Activated T-helper 1 cell treated with anti-CD3 and anti-CD28 coated beads, Interleukin-12 subunit alpha, Interleukin-12 subunit beta, Interleukin-2, Interleukin-4 antibody, amounts not matched to agents 30 ng/mL and 10 ng/mL and 1 ng/mL, durations not matched to agents 14 hours and 24 hours and 36 hours (primary cell): Measurements from ENCODE around the gene CACNA2D1. TPM values are rescaled to one million over a fixed set of nuclear protein-coding genes. Genes with fewer than 3 reads are reported as not detected.
"Not testable (repeated sequence)": the region's sequence is repeated elsewhere in the genome, so short reads cannot be mapped to it uniquely, and the experiment has no call there.

Source experiments
- DNase-seq: peaks from one replicate; pipeline ENCODE4 v3.0.0; 2021; ENCODE audit warnings: low spot score
- H3K27ac Mint-ChIP-seq: one replicate; pipeline ENCODE4 v1.8.0; 2021; ENCODE audit warnings: mild to moderate bottlenecking, mixed read lengths
- H3K27me3 Mint-ChIP-seq: one replicate; pipeline ENCODE4 v1.8.0; 2022; ENCODE audit warnings: mild to moderate bottlenecking, moderate library complexity, mixed read lengths; ENCODE audit not compliant: insufficient read depth
- H3K36me3 Mint-ChIP-seq: one replicate; pipeline ENCODE4 v1.8.0; 2021; ENCODE audit warnings: low read depth, mixed read lengths
- H3K4me1 Mint-ChIP-seq: one replicate; pipeline ENCODE4 v1.8.0; 2021; ENCODE audit warnings: low read depth, mixed read lengths
- H3K4me3 Mint-ChIP-seq: one replicate; pipeline ENCODE4 v1.8.0; 2021; ENCODE audit warnings: mild to moderate bottlenecking, moderate library complexity, mixed read lengths
- H3K9me3 Mint-ChIP-seq: one replicate; pipeline ENCODE4 v1.8.0; 2021; ENCODE audit warnings: mixed read lengths
- intact Hi-C: fragments of 100-400 bp; cut with micrococcal nuclease; formaldehyde crosslinking; loops from one replicate; pipeline ENCODE4 v1.15.1; 2024
- total RNA-seq: library from RNA; stranded (reverse); gene quantifications from 2 replicates; pipeline ENCODE4 v1.2.3, GENCODE V29; 2022

The CACNA2D1 gene
- total RNA-seq, 1 donor from 2014 or later = not detected

GRCh38 chr7:82445271-82445670, 1.7 kb upstream of the CACNA2D1 start:
- H3K9me3 Mint-ChIP-seq = no peaks in the 10 kb centered on the region
- H3K36me3 Mint-ChIP-seq = no peaks in the 10 kb centered on the region
- H3K4me1 Mint-ChIP-seq = no peaks in the 10 kb centered on the region
- intact Hi-C loops = no loop called here
- H3K27me3 Mint-ChIP-seq = peaks cover 36% of the 10 kb centered on the region
- H3K27ac Mint-ChIP-seq = no peak overlapping the region
- DNase-seq = no peak
- H3K4me3 Mint-ChIP-seq = no peak overlapping the region

DNA sequence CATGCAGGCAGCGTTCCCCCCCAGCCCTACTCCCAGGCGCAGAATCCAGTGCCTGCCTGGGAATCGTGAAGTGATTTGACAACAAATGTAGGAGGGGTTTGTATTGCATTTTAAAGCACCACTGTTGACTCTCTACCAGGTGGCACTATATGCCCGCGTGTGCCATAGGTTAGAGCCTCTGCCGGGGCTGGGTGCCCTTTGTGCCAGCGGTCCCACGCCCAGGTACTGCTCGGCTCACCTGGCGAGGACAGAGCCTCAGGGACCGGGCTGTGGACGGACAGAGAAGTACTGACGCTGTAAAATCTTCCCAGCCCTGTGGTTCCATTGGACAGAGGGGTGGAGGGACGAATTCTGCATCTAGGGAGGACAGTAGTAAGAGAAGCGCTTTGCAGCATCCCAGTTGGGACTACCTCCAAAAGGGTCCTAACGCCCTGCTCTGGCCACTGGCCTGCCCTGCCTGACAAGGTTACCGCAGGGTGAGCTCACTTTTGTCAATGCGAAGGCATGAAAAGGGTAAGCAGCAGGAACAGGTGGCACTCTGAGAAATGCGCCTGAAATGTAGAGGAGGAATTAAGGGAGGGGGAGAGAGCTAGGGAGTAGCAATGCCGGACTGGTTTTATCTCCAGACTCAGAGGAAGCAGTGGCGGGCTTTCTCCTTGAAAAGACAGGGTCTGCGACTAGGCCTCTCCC, 788 bp upstream of the CACNA2D1 start:
- peaks cover 36% of the 10 kb centered on the region for H3K27me3 Mint-ChIP-seq
- H3K36me3 Mint-ChIP-seq = no peaks in the 10 kb centered on the region
- peak overlapping the region; percentile 22 for H3K4me3 Mint-ChIP-seq
- H3K4me1 Mint-ChIP-seq = no peaks in the 10 kb centered on the region
- intact Hi-C loops = no loop called here
- no peaks in the 10 kb centered on the region for H3K9me3 Mint-ChIP-seq
- no peak overlapping the region for H3K27ac Mint-ChIP-seq
- no peak for DNase-seq

DNA sequence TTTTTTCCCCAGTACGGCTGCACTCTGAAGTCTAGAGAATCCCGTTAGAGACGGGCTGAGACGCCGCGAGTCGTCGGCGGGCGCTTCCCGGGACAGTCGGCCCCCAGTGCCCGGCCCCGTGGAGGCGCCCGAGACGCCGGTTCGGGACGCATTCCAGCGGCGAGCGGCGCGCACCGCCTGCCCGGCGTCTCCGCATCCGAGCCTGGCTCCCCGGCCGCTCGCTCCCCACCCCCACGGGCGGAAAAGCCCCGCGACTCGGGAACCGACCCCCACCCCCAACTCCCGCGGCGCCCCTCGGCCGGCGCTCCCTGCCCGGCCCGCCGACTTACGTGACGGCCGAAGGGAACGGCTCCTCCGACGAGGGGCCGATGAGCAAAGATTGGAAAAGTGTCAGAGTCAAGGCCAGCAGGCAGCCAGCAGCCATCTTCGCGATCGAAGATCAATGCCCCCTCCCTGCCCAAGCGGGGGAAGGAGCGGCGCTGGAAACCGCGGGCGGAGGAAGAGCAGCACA, 486 bp downstream of the CACNA2D1 start:
- Mint-ChIP-seq H3K9me3 (no peaks in the 10 kb centered on the region), H3K36me3 (no peaks in the 10 kb centered on the region), H3K4me3 (no peak overlapping the region), H3K27ac (no peak overlapping the region), H3K4me1 (no peaks in the 10 kb centered on the region), H3K27me3 (peaks cover 36% of the 10 kb centered on the region)
- DNase-seq = no peak
- intact Hi-C loops = no loop called here

DNA sequence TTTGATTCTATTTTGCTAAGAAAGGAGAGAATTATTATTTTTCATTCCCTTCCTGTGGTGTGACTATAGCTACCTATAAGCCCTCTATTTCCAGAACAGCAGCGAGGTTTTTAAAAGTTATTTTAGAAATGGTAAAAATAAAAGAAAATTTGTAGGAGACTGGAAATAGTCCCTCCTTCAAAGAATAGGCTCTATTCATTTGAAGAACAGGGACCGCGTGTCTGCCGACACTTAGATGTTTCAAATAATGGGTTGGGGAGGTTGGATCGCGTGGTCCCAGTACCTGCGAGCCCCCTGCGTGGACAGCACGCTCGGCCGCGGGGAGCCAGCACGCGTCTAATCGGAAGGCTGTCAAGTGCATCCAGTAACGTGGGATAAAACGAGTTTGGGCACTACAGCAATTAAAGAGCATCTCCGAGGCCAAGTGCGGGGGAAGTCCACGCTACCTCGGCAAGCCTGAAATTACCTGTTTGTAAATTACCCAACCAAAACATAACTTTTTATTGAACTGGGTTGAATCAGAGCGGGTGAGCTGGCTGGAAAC, 1.0 kb downstream of the CACNA2D1 start:
- DNase-seq = no peak
- Mint-ChIP-seq H3K4me1 (no peaks in the 10 kb centered on the region), H3K27me3 (peaks cover 36% of the 10 kb centered on the region), H3K27ac (no peak overlapping the region), H3K36me3 (no peaks in the 10 kb centered on the region), H3K9me3 (no peaks in the 10 kb centered on the region), H3K4me3 (no peak overlapping the region)
- intact Hi-C loops = no loop called here

DNA sequence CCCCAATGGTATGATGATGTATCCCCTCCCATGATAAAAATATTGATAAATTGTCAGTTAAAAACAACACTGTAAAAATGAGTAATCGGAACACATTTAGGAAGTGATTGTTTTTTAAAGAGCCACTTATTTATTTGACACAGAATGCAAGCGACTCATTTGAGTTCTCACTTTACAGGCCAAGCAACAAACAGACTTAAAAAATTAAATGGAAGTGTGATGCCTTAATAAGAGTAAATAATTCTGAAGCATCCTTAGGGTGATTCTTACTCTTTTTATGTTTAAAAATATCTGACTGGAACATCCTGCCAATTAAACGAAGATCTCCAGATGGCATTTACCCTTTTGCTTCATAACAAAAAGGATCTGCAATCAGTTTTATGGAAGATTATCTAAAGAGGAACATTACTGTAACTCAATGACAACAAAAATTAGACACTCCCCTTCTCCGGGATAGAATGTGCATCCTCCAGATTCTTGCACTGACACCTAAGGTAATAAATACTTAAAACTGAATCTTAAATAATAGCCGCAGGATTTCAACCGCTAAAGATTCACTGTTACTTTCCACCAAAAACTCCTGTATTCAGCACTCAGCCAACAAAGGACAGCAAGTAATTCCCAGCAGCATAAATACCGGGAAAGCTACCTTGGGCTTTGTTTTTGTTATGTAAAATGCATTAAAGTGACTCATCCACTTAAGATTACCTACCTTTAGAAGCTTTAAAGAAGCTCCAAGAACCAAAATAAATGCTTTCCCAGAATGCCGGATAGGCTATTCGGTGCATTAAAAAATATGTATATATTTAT, 1.7 kb downstream of the CACNA2D1 start:
- no peaks in the 10 kb centered on the region for H3K9me3 Mint-ChIP-seq
- H3K27me3 Mint-ChIP-seq = peaks cover 36% of the 10 kb centered on the region
- H3K36me3 Mint-ChIP-seq = no peaks in the 10 kb centered on the region
- intact Hi-C loops = no loop called here
- no peak overlapping the region for H3K4me3 Mint-ChIP-seq
- H3K4me1 Mint-ChIP-seq = no peaks in the 10 kb centered on the region
- H3K27ac Mint-ChIP-seq = no peak overlapping the region
- no peak for DNase-seq

DNA sequence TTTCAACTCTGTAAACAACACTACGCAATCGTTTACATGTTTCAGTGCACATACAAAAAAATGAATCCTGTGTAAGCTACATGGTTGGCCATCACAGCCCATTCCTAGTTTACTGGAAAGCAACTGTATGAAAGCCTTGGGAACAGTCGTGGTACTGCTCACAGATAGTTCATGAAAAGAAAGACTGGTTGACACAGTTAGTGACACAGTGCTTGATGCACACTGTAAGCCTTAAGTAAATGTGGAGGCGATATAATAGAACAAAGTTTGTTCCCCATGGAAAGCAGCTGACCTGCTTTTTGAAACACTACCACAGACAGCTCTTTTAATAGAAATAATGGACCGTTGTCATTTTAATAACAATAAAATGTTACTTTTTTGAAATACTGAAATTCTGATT, 5.1 kb downstream of the CACNA2D1 start:
- no peak for DNase-seq
- H3K4me3 Mint-ChIP-seq = no peak overlapping the region
- no peaks in the 10 kb centered on the region for H3K36me3 Mint-ChIP-seq
- no peaks in the 10 kb centered on the region for H3K9me3 Mint-ChIP-seq
- no peaks in the 10 kb centered on the region for H3K4me1 Mint-ChIP-seq
- no peak overlapping the region for H3K27ac Mint-ChIP-seq
- intact Hi-C loops = no loop called here
- H3K27me3 Mint-ChIP-seq = peaks cover 22% of the 10 kb centered on the region

DNA sequence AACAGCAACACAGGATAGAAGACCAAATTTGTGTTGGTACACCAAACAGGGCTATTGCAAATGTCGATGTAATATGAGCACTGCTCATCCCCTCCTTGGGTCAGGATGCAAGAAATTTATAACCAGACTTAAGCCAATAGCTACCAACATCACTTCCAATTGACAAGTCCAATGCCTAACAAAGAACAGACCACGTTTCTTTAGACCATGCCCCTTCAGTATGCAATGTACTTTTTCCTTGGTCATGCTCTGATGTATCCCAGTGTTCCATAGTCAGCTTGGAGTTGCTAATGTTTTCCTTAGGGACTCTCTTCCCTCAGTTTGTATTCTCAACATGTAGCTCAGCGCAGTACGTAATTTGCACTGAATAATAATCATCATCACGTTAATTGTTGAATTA, 7.8 kb downstream of the CACNA2D1 start:
- H3K4me3 Mint-ChIP-seq = no peak overlapping the region
- peaks cover 4% of the 10 kb centered on the region for H3K27me3 Mint-ChIP-seq
- no peaks in the 10 kb centered on the region for H3K4me1 Mint-ChIP-seq

DNA sequence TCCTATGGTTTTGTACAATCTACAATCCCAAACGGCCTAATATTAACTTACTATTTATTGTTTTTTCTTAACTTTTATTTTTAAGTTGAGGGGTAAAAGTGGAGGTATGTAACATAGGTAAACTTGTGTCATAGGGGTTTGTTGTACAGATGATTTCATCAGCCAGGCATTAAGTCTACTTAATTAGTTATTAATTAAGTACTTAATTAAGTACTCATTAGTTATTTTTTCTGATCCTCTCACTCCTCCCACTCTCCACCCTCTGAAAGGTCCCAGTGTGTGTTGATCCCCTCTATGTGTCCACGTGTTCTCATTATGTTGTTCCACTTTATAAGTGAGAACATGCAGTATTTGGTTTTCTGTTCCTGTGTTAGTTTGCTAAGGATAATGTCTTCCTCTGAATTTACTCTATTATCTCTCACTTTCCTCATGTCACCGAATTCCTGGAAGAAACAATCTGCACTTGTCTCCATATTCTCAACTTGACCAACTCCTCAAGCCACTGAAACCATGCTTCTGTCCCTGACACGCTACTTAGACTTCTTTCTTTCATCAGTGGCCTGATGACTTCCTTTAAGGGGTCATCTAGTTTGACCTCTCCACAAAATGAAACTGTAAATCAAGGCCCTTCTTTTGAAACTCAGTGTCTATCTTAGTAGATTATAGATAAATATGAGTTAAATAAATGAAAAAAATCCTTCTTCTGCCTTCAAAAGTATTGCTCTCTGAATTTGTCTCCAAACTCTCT, 9.1 kb downstream of the CACNA2D1 start:
- Mint-ChIP-seq H3K4me3 (no peak overlapping the region), H3K4me1 (no peaks in the 10 kb centered on the region), H3K36me3 (no peaks in the 10 kb centered on the region), H3K27me3 (peaks cover 3% of the 10 kb centered on the region), H3K9me3 (no peaks in the 10 kb centered on the region), H3K27ac (no peak overlapping the region)
- intact Hi-C loops = no loop called here
- no peak for DNase-seq

More for the DNA sequence above, 7.8 kb downstream of the CACNA2D1 start:
- no peak for DNase-seq
- intact Hi-C loops = no loop called here
- no peaks in the 10 kb centered on the region for H3K36me3 Mint-ChIP-seq
- no peak overlapping the region for H3K27ac Mint-ChIP-seq
- H3K9me3 Mint-ChIP-seq = no peaks in the 10 kb centered on the region

- no peak for DNase-seq
- intact Hi-C loops = no loop called here
- Mint-ChIP-seq H3K4me3 (no peak overlapping the region), H3K27me3 (peaks cover 3% of the 10 kb centered on the region), H3K4me1 (no peaks in the 10 kb centered on the region), H3K9me3 (no peaks in the 10 kb centered on the region), H3K27ac (no peak overlapping the region), H3K36me3 (no peaks in the 10 kb centered on the region)
Measured at GRCh38 chr7:82433507-82433906, 10.1 kb downstream of the CACNA2D1 start.

DNA sequence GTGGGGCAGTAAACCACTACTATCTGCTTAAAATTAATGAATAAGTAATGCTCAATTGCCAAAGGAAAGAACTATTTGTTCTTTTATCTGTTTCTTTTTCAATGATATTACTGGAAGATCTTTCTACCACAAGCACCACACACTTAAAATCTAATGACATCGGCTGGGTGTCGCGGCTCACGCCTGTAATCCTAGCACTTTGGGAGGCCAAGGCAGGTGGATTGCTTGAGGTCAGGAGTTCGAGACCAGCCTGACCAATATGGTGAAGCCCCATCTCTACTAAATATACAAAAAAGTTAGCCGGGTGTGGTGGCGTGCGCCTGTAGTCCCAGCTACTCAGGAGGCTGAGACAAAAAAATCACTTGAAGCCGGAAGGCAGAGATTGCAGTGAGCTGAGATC, 10.8 kb downstream of the CACNA2D1 start:
- DNase-seq, H3K36me3 Mint-ChIP-seq, H3K4me1 Mint-ChIP-seq, intact Hi-C loops, H3K4me3 Mint-ChIP-seq, H3K9me3 Mint-ChIP-seq, H3K27ac Mint-ChIP-seq, H3K27me3 Mint-ChIP-seq: not testable (repeated sequence)

DNA sequence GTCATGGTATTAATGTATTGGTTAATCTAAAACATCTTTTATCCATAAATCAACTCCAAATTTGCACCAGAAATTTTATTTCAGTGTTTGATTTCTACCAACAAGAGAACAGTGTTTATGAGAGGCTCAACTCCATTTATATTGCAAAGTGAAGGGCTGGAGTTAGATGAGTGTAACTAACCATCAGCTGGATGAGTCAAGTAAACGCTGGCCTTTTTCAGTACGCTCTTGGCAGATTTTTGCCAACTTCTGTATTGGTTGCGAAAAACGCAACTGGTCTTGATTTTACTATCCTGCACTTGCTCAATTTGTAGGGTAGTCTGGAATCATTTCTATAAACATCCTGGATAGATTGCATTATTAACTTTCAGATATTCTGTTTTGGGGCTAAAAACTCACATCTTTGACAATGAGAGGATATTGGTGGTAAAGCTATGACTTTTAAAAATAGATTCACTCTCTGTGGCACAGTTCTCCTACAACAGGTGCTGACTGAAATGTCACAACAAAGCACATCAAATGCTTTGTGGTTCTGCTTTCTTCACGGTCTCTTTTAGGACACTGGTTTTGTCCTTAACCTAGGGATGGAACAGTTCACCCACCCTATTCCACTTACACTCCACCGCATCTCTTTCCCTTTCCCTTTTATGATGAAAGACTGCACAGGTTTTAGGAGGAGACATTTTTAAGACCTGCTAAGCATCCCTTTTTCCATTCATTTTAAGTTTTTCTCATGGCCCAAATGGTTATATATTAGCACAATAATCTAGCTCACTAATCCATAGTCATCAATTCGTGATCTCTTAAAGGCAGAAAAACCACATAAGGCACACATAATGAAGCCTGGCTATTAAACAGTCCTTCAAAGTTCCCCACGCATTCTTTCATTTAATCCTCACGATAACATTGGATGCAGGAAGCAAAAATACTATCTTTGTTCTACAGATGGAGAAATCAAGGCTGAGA, 12.8 kb downstream of the CACNA2D1 start:
- Mint-ChIP-seq H3K9me3 (no peaks in the 10 kb centered on the region), H3K4me1 (no peaks in the 10 kb centered on the region), H3K27ac (no peak overlapping the region), H3K36me3 (no peaks in the 10 kb centered on the region), H3K27me3 (no peaks in the 10 kb centered on the region), H3K4me3 (no peak overlapping the region)
- intact Hi-C loops = no loop called here
- no peak for DNase-seq

DNA sequence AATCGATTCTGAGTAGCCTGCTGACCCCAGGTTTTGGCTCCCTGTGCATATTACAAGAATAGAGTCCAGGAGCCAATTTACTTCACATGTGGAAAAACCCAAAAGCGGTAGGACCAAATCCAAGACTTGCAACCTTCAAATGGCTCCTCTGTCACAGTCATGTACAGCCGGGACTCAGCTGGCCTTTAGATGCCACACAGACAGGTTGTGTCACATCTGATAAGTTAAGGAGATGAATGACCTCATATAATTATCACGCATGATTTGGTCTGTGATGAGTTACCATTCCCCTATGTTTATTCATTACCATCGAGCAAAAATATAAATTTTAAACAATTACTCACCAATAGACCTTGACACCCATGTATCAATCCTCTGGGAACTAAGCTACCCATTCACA, 14.2 kb downstream of the CACNA2D1 start:
- Mint-ChIP-seq H3K27ac (no peak overlapping the region), H3K36me3 (no peaks in the 10 kb centered on the region), H3K27me3 (no peaks in the 10 kb centered on the region), H3K4me1 (no peaks in the 10 kb centered on the region), H3K4me3 (no peak overlapping the region), H3K9me3 (no peaks in the 10 kb centered on the region)
- intact Hi-C loops = no loop called here
- DNase-seq = no peak
